K562 (cell line): ENCODE data around the gene CSNK1G2. TPM values are rescaled to one million over a fixed set of nuclear protein-coding genes. Genes with fewer than 3 reads are reported as not detected.

Experiments
- AFF4 ChIP-seq: sonication (generic); formaldehyde crosslinking; IDR thresholded peaks from 2 replicates; pipeline ENCODE4 v1.8.0; 2023; ENCODE audit warnings: mild to moderate bottlenecking, missing genetic modification reagents
- BACH1 ChIP-seq: fragments of 200-800 bp; sonication (Bioruptor generic); IDR thresholded peaks from 2 replicates; pipeline ENCODE4 v1.6.1; 2016; ENCODE audit warnings: missing genetic modification characterization, missing compliant biosample characterization
- DMBX1 ChIP-seq: fragments of 250-450 bp; sonication (Bioruptor Pico); IDR thresholded peaks from 2 replicates; pipeline ENCODE4 v1.8.0; 2022; ENCODE audit warnings: inconsistent platforms, mild to moderate bottlenecking, moderate library complexity, borderline replicate concordance
- GATAD2A ChIP-seq: fragments of 450-650 bp; IDR thresholded peaks from 2 replicates; pipeline ENCODE4 v1.6.1; 2017
- GATAD2B ChIP-seq: fragments of 450-650 bp; IDR thresholded peaks from 2 replicates; pipeline ENCODE4 v1.6.1; 2017; ENCODE audit warnings: mild to moderate bottlenecking, borderline replicate concordance
- MITF ChIP-seq: IDR thresholded peaks from 2 replicates; pipeline ENCODE4 v1.6.1; 2014; ENCODE audit warnings: antibody characterized with exemption
- PML ChIP-seq: IDR thresholded peaks from 2 replicates; pipeline ENCODE4 v1.6.1; 2012; ENCODE audit warnings: low read length, inconsistent platforms
- POLR2A ChIP-seq: fragments of 450-650 bp; conservative IDR thresholded peaks from 2 replicates; pipeline ENCODE4 v1.6.1; 2016
- SRSF7 ChIP-seq: fragments of 200-400 bp; formaldehyde crosslinking; optimal IDR thresholded peaks from 2 replicates; pipeline ENCODE3; 2017; ENCODE audit warnings: mild to moderate bottlenecking, low read depth, low read length
- TFAM ChIP-seq: fragments of 250-450 bp; sonication (Bioruptor Pico); conservative IDR thresholded peaks from 2 replicates; pipeline ENCODE4 v1.5.0; 2021; ENCODE audit warnings: mild to moderate bottlenecking, moderate library complexity
- TFAP4 ChIP-seq: sonication (generic); formaldehyde crosslinking; IDR thresholded peaks from 2 replicates; pipeline ENCODE4 v1.8.0; 2022; ENCODE audit warnings: missing genetic modification reagents, mild to moderate bottlenecking, moderate library complexity, borderline replicate concordance
- ZNF124 ChIP-seq: sonication (generic); formaldehyde crosslinking; IDR thresholded peaks from 2 replicates; pipeline ENCODE4 v1.8.1; 2022; ENCODE audit warnings: missing genetic modification reagents
- ZNF263 ChIP-seq: sonication (generic); formaldehyde crosslinking; IDR thresholded peaks from 2 replicates; pipeline ENCODE4 v1.8.0; 2022; ENCODE audit warnings: mild to moderate bottlenecking, missing genetic modification reagents, borderline replicate concordance
- ZNF384 ChIP-seq: IDR thresholded peaks from 2 replicates; pipeline ENCODE4 v1.6.1; 2012; ENCODE audit warnings: low read depth, low read length, improper control_type of control experiment
- ZNF436 ChIP-seq: fragments of 250-450, 450-650 bp; sonication (Bioruptor Pico); formaldehyde crosslinking; IDR thresholded peaks from 2 replicates; pipeline ENCODE4 v1.7.0; 2020; ENCODE audit warnings: mild to moderate bottlenecking
- polyA plus RNA-seq, 8 experiments: library from polyadenylated mRNA; depleted of rRNA in 4 of 8; stranded (reverse) in 5 of 8; unstranded in 3 of 8; fragments of >200 nt; fragmentation: Nextera tagmentation in 2 of 8; fragmentation: Illumina TruSeq in 1 of 8; extraction: Ambion mirVana in 2 of 8; extraction: Trizol in 1 of 8; gene quantifications; 2 replicates each; pipeline versions ENCODE4 v1.2.1 to v1.2.3, GENCODE V29; 2011 to 2014; ENCODE audit warnings: inconsistent platforms in 1 of 8, missing spikeins in 1 of 8
- total RNA-seq, 7 experiments: library from RNA; depleted of rRNA in 6 of 7; stranded (reverse); fragments of >200 nt in 6 of 7; fragmentation: Illumina TruSeq in 2 of 7; extraction: Trizol in 2 of 7; gene quantifications; 2 replicates each; pipeline versions ENCODE4 v1.2.1 to v1.2.3, GENCODE V29; 2011 to 2021; ENCODE audit warnings: low replicate concordance in 1 of 7
- TF ChIP-seq, protein P1 (sequence below): fragments of 250-450 bp; sonication (Bioruptor Pico); IDR thresholded peaks from 2 replicates; pipeline ENCODE4 v1.8.0; 2022; ENCODE audit warnings: inconsistent platforms
- TF ChIP-seq, protein P2 (sequence below): fragments of 250-450 bp; sonication (Bioruptor Pico); IDR thresholded peaks from 2 replicates; pipeline ENCODE4 v1.8.0; 2021; ENCODE audit warnings: moderate library complexity, mild to moderate bottlenecking, inconsistent platforms

The CSNK1G2 gene
- total and polyA plus RNA-seq, 9 of the 15 experiments (the other 6 are each of a cell fraction or from before 2014, with no cell fraction given): 0.48 to 119 (median 49.5) TPM

GRCh38 chr19:1905110-1905862 is 35.7 kb upstream of the CSNK1G2 start, which contains the start of the genes ADAT3 and SCAMP4 (continued):
- TF ChIP-seq, protein P1, sequence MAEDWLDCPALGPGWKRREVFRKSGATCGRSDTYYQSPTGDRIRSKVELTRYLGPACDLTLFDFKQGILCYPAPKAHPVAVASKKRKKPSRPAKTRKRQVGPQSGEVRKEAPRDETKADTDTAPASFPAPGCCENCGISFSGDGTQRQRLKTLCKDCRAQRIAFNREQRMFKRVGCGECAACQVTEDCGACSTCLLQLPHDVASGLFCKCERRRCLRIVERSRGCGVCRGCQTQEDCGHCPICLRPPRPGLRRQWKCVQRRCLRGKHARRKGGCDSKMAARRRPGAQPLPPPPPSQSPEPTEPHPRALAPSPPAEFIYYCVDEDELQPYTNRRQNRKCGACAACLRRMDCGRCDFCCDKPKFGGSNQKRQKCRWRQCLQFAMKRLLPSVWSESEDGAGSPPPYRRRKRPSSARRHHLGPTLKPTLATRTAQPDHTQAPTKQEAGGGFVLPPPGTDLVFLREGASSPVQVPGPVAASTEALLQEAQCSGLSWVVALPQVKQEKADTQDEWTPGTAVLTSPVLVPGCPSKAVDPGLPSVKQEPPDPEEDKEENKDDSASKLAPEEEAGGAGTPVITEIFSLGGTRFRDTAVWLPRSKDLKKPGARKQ (CRISPR knock-in tag): no peak
- TF ChIP-seq TFAM (CRISPR knock-in tag): no peak
- no peak for TF ChIP-seq ZNF436 (CRISPR knock-in tag)
- TF ChIP-seq TFAP4 (CRISPR knock-in tag): peak; percentile 99
- no peak for TF ChIP-seq BACH1 (tag)
- no peak for TF ChIP-seq ZNF124
- TF ChIP-seq MITF: peak; percentile 93
- no peak for TF ChIP-seq PML
- TF ChIP-seq, protein P2, sequence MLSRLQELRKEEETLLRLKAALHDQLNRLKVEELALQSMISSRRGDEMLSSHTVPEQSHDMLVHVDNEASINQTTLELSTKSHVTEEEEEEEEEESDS (CRISPR knock-in tag): no peak
- TF ChIP-seq ZNF263 (CRISPR knock-in tag): 0 out of 2 replicates have a peak, but pooled peaks have one; percentile 12
- 0 out of 2 replicates have a peak, but pooled peaks have one; percentile 60 for TF ChIP-seq AFF4 (CRISPR knock-in tag)
- TF ChIP-seq ZNF384: no peak
- peak; percentile 80; the same call in 1 of the 2 replicates for TF ChIP-seq DMBX1 (CRISPR knock-in tag)
- TF ChIP-seq POLR2A: peak; percentile 83
- TF ChIP-seq SRSF7: no peak
- TF ChIP-seq GATAD2B: peak; percentile 79
- TF ChIP-seq GATAD2A: peak; percentile 86; the same call in 1 of the 2 replicates
